Liver (tissue), 9 donors: ENCODE measurements around the gene CCDC88C. TPM values are rescaled to one million over a fixed set of nuclear protein-coding genes. Genes with fewer than 3 reads are reported as not detected.

Experiments used
- DNase-seq: peaks from one replicate; pipeline ENCODE4 v3.0.0-alpha.2; 2017; ENCODE audit warnings: low spot score
- H3K27ac ChIP-seq, 2 donors: one replicate each; pipeline ENCODE4 v1.7.0; 2013; ENCODE audit warnings: inconsistent platforms in 2 of 2, low read length in 2 of 2, control low read depth in 1 of 2, low read depth in 1 of 2, mild to moderate bottlenecking in 1 of 2
- H3K27me3 ChIP-seq, 4 donors: one replicate each; pipeline versions ENCODE4 v1.6.1 to v1.7.0; 2013; ENCODE audit warnings: low read length in 3 of 4, inconsistent platforms in 1 of 4, mild to moderate bottlenecking in 1 of 4, moderate library complexity in 1 of 4; ENCODE audit not compliant: control insufficient read depth in 4 of 4, insufficient read depth in 4 of 4
- H3K36me3 ChIP-seq, 4 donors: one replicate each; pipeline versions ENCODE4 v1.6.1 to v1.7.0; 2013; ENCODE audit warnings: low read length in 3 of 4, mild to moderate bottlenecking in 3 of 4, low read depth in 1 of 4, moderate library complexity in 1 of 4; ENCODE audit not compliant: control insufficient read depth in 4 of 4, insufficient read depth in 3 of 4
- H3K4me1 ChIP-seq, 4 donors: one replicate each; pipeline versions ENCODE4 v1.6.1 to v1.7.0; 2013; ENCODE audit warnings: low read length in 3 of 4, mild to moderate bottlenecking in 3 of 4, moderate library complexity in 1 of 4; ENCODE audit not compliant: control insufficient read depth in 4 of 4, insufficient read depth in 4 of 4
- H3K4me3 ChIP-seq, 3 donors: one replicate each; pipeline versions ENCODE4 v1.6.1 to v1.7.0; 2013; ENCODE audit warnings: low read length in 3 of 3, control low read depth in 1 of 3, low read depth in 1 of 3, mild to moderate bottlenecking in 1 of 3
- H3K9ac ChIP-seq, 2 donors: one replicate each; pipeline ENCODE4 v1.7.0; 2013; ENCODE audit warnings: low read length in 2 of 2, mild to moderate bottlenecking in 2 of 2, moderate library complexity in 2 of 2, control low read depth in 1 of 2, low read depth in 1 of 2
- H3K9me3 ChIP-seq, 4 donors: one replicate each; pipeline versions ENCODE4 v1.6.1 to v1.7.0; 2013; ENCODE audit warnings: low read length in 3 of 4; ENCODE audit not compliant: control insufficient read depth in 4 of 4
- EGR1 ChIP-seq, 2 donors: IDR thresholded peaks; 2 replicates each; pipeline ENCODE4 v1.6.1; 2016 to 2018; ENCODE audit warnings: antibody characterized with exemption in 2 of 2, low read depth in 2 of 2
- FOXA2 ChIP-seq: IDR thresholded peaks from 2 replicates; pipeline ENCODE4 v1.6.1; 2016; ENCODE audit warnings: antibody characterized with exemption
- GABPA ChIP-seq, 2 donors: IDR thresholded peaks in 1 of 2; conservative IDR thresholded peaks in 1 of 2; 2 replicates each; pipeline ENCODE4 v1.6.1; 2016; ENCODE audit warnings: antibody characterized with exemption in 2 of 2, mild to moderate bottlenecking in 1 of 2, moderate library complexity in 1 of 2
- HNF4A ChIP-seq, 2 donors: conservative IDR thresholded peaks; 2 replicates each; pipeline ENCODE4 v1.6.1; 2016; ENCODE audit warnings: antibody characterized with exemption in 2 of 2, mild to moderate bottlenecking in 2 of 2
- HNF4G ChIP-seq: IDR thresholded peaks from 2 replicates; pipeline ENCODE4 v1.6.1; 2016; ENCODE audit warnings: antibody characterized with exemption
- JUND ChIP-seq, 2 donors: IDR thresholded peaks; 2 replicates each; pipeline ENCODE4 v1.6.1; 2016; ENCODE audit warnings: antibody characterized with exemption in 2 of 2
- NR2F2 ChIP-seq: IDR thresholded peaks from 2 replicates; pipeline ENCODE4 v1.6.1; 2016; ENCODE audit warnings: antibody characterized with exemption
- RXRA ChIP-seq, 2 donors: IDR thresholded peaks; 2 replicates each; pipeline ENCODE4 v1.6.1; 2017 to 2018; ENCODE audit warnings: antibody characterized with exemption in 2 of 2, mild to moderate bottlenecking in 1 of 2
- YY1 ChIP-seq: IDR thresholded peaks from 2 replicates; pipeline ENCODE4 v1.6.1; 2016; ENCODE audit warnings: antibody characterized with exemption, mild to moderate bottlenecking
- WGBS: extraction: QIAGEN DNeasy Blood & Tissue Kit; methylation state at CpG from one replicate; pipeline ENCODE4 v1.1.7; 2013; 5-methylcytosine and 5-hydroxymethylcytosine counted together
- polyA plus RNA-seq, 2 donors: library from polyadenylated mRNA; stranded (reverse) in 1 of 2; unstranded in 1 of 2; fragments of 200-250 nt in 1 of 2; fragments of >200 nt in 1 of 2; fragmentation: Nextera tagmentation in 1 of 2; extraction: Ambion mirVana in 1 of 2; gene quantifications; one replicate each; pipeline versions ENCODE4 v1.2.1 to v1.2.3, GENCODE V29; 2013 to 2015
- total RNA-seq, 2 donors: library from RNA; depleted of rRNA; stranded (reverse); fragments of >200 nt; gene quantifications; one replicate each; pipeline ENCODE4 v1.2.3, GENCODE V29; 2014
- TF ChIP-seq, protein P1 (sequence below): IDR thresholded peaks from 2 replicates; pipeline ENCODE4 v1.6.1; 2016; ENCODE audit warnings: antibody characterized with exemption, mild to moderate bottlenecking
- TF ChIP-seq, protein P2 (sequence below): fragments of 150-350 bp; IDR thresholded peaks from 2 replicates; pipeline ENCODE4 v1.5.1; 2017; ENCODE audit warnings: improper control_type of control experiment, low read depth, low read length; ENCODE audit not compliant: missing input control
- TF ChIP-seq, protein P3 (sequence below): IDR thresholded peaks from 2 replicates; pipeline ENCODE4 v1.6.1; 2016; ENCODE audit warnings: antibody characterized with exemption
- TF ChIP-seq, protein P4 (sequence below): IDR thresholded peaks from 2 replicates; pipeline ENCODE4 v1.6.1; 2016; ENCODE audit warnings: antibody characterized with exemption
- donor health status: healthy.
- donor health status: healthy.
- donor health status: healthy.
- donor health status: healthy.
- donor health status: healthy.

Gene CCDC88C
- total and polyA plus RNA-seq, 4 donors = 1.3 to 10.8 (median 4.0) TPM

DNA sequence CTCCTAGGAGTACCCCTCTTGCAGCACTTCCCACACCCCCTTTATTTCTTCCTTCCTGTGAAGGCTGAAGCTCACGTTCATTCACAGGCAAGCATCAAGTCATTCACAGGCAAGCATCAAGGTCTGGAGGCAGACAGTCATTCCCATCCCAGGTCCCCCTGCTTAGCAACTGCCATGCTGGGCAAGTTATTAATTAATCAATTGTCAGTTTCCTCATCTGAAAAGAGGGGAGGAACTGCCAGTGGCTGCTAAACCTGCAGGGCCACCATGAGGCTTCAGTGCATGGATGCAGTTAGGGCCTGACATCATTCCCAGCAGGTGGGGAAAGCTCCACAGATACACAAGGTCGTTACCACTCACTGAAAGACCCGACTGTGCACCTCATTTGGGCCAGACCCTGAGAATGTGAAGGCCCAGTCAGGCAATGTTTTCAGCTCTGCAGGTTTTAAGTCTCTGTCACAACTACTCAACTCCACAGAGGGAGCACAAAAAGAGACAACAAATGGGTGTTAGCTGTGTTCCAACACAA lies 88.1 kb downstream of the CCDC88C start:
- H3K9ac ChIP-seq = no peak overlapping the region
- H3K36me3 ChIP-seq = no peaks in the 10 kb centered on the region
- H3K4me1 ChIP-seq = peaks cover 0 to 38% (median 29%) of the 10 kb centered on the region in 4 donors
- H3K4me3 ChIP-seq = no peak overlapping the region
- no peaks in the 10 kb centered on the region for H3K27me3 ChIP-seq
- DNase-seq = no peak
- TF ChIP-seq FOXA2 (no peak), GABPA (IDR thresholded peaks at IDR 0.05 in 1 of 2, conservative IDR thresholded peaks at IDR 0.05 in 1 of 2) (no peak)
- H3K27ac ChIP-seq = no peak overlapping the region
- WGBS = 63% methylated on average over 3 of the region's 3 CpGs
- no peaks in the 10 kb centered on the region for H3K9me3 ChIP-seq

DNA sequence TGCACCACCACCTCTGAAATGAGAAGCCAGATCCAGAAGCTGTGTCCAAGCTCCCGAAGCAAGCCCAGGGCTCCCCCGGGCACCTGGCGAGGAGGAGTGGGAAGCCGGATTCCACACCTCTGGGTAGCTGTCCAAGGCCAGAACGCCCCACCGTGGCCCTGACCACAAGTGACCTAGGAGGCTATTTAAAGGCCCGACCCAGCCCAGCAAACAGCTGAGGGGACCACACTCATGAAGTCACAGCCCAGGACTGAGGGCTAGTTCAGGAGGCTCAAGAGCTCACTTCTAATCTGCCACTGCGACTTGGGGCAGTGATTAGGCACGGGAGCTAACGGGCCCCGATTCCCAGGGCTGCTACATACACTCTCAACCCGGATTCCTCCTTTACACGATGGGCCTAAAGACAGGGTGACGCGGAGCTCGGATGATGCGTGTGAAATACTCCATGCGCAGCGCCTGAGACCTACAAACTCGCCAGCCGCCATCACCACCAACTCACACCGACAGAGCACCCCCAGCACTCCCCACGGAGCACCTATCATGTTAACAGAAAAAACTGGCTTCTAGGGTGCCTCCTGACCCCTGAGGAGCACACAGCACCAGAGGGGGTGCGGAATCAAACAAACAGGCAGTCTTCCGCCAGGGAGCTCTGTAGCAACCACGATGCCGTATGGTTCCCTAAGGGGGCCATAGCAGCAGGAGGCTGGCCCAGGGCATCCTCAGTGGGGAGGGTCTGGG lies 89.1 kb downstream of the CCDC88C start:
- Histone ChIP-seq H3K4me3 (no peak overlapping the region), H3K9ac (no peak overlapping the region), H3K27me3 (no peaks in the 10 kb centered on the region), H3K4me1 (peaks cover 0 to 42% (median 31%) of the 10 kb centered on the region in 4 donors), H3K9me3 (no peaks in the 10 kb centered on the region), H3K27ac (no peak overlapping the region), H3K36me3 (no peaks in the 10 kb centered on the region)
- WGBS = 91% methylated on average over 27 of the region's 27 CpGs
- no peak for DNase-seq
- TF ChIP-seq YY1 = no peak
- TF ChIP-seq, protein P1, sequence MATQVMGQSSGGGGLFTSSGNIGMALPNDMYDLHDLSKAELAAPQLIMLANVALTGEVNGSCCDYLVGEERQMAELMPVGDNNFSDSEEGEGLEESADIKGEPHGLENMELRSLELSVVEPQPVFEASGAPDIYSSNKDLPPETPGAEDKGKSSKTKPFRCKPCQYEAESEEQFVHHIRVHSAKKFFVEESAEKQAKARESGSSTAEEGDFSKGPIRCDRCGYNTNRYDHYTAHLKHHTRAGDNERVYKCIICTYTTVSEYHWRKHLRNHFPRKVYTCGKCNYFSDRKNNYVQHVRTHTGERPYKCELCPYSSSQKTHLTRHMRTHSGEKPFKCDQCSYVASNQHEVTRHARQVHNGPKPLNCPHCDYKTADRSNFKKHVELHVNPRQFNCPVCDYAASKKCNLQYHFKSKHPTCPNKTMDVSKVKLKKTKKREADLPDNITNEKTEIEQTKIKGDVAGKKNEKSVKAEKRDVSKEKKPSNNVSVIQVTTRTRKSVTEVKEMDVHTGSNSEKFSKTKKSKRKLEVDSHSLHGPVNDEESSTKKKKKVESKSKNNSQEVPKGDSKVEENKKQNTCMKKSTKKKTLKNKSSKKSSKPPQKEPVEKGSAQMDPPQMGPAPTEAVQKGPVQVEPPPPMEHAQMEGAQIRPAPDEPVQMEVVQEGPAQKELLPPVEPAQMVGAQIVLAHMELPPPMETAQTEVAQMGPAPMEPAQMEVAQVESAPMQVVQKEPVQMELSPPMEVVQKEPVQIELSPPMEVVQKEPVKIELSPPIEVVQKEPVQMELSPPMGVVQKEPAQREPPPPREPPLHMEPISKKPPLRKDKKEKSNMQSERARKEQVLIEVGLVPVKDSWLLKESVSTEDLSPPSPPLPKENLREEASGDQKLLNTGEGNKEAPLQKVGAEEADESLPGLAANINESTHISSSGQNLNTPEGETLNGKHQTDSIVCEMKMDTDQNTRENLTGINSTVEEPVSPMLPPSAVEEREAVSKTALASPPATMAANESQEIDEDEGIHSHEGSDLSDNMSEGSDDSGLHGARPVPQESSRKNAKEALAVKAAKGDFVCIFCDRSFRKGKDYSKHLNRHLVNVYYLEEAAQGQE = no peak
- TF ChIP-seq HNF4A (conservative IDR thresholded peaks at IDR 0.05) = no peak
- no peak for TF ChIP-seq RXRA (IDR thresholded peaks at IDR 0.05)
- no peak for TF ChIP-seq HNF4G
- TF ChIP-seq, protein P2, sequence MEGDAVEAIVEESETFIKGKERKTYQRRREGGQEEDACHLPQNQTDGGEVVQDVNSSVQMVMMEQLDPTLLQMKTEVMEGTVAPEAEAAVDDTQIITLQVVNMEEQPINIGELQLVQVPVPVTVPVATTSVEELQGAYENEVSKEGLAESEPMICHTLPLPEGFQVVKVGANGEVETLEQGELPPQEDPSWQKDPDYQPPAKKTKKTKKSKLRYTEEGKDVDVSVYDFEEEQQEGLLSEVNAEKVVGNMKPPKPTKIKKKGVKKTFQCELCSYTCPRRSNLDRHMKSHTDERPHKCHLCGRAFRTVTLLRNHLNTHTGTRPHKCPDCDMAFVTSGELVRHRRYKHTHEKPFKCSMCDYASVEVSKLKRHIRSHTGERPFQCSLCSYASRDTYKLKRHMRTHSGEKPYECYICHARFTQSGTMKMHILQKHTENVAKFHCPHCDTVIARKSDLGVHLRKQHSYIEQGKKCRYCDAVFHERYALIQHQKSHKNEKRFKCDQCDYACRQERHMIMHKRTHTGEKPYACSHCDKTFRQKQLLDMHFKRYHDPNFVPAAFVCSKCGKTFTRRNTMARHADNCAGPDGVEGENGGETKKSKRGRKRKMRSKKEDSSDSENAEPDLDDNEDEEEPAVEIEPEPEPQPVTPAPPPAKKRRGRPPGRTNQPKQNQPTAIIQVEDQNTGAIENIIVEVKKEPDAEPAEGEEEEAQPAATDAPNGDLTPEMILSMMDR = no peak
- TF ChIP-seq, protein P3, sequence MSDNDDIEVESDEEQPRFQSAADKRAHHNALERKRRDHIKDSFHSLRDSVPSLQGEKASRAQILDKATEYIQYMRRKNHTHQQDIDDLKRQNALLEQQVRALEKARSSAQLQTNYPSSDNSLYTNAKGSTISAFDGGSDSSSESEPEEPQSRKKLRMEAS = no peak
- TF ChIP-seq NR2F2 = no peak
- TF ChIP-seq GABPA (IDR thresholded peaks at IDR 0.05 in 1 of 2, conservative IDR thresholded peaks at IDR 0.05 in 1 of 2) = no peak
- TF ChIP-seq, protein P4, sequence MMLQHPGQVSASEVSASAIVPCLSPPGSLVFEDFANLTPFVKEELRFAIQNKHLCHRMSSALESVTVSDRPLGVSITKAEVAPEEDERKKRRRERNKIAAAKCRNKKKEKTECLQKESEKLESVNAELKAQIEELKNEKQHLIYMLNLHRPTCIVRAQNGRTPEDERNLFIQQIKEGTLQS = no peak
- TF ChIP-seq FOXA2 = no peak
- no peak for TF ChIP-seq JUND (IDR thresholded peaks at IDR 0.05)
- no peak for TF ChIP-seq EGR1 (IDR thresholded peaks at IDR 0.05; ENCODE audit: low read depth in 2 of 2)
